Kidney (tissue), 14 donors: Measurements from ENCODE around the gene AVPR2. TPM values are rescaled to one million over a fixed set of nuclear protein-coding genes. Genes with fewer than 3 reads are reported as not detected.

ENCODE experiments used
- DNase-seq, 5 donors: peaks; one replicate each; pipeline ENCODE4 v3.0.0-alpha.2; 2013 to 2020
- FAIRE-seq: peaks from 2 replicates; lab custom pipeline; 2012; peaks lifted over from hg19 to GRCh38; lab: Jason Lieb, UNC
- H3K27ac ChIP-seq, 2 donors: one replicate each; pipeline ENCODE4 v1.7.0; 2013; ENCODE audit warnings: low read depth in 2 of 2, low read length in 2 of 2, inconsistent platforms in 1 of 2
- H3K27me3 ChIP-seq: one replicate; pipeline ENCODE4 v1.7.1; 2013; ENCODE audit warnings: low read length, inconsistent platforms; ENCODE audit not compliant: control insufficient read depth, insufficient read depth
- H3K36me3 ChIP-seq, 3 donors: one replicate each; pipeline versions ENCODE4 v1.7.0 to v1.7.1; 2013; ENCODE audit warnings: low read length in 3 of 3, control low read depth in 1 of 3, inconsistent platforms in 1 of 3; ENCODE audit not compliant: insufficient read depth in 3 of 3, control insufficient read depth in 2 of 3
- H3K4me1 ChIP-seq, 3 donors: one replicate each; pipeline versions ENCODE4 v1.7.0 to v1.7.1; 2013; ENCODE audit warnings: low read length in 3 of 3, inconsistent platforms in 1 of 3, low read depth in 1 of 3; ENCODE audit not compliant: control insufficient read depth in 2 of 3, insufficient read depth in 2 of 3
- H3K4me3 ChIP-seq, 3 donors: one replicate each; pipeline versions ENCODE4 v1.7.0 to v1.8.1; 2013; ENCODE audit warnings: low read length in 3 of 3, control low read depth in 1 of 3, inconsistent platforms in 1 of 3
- H3K9ac ChIP-seq, 3 donors: one replicate each; pipeline versions ENCODE4 v1.7.0 to v1.7.1; 2013; ENCODE audit warnings: low read length in 3 of 3, control low read depth in 1 of 3, inconsistent platforms in 1 of 3
- H3K9me3 ChIP-seq, 3 donors: one replicate each; pipeline versions ENCODE4 v1.7.0 to v1.7.1; 2013; ENCODE audit warnings: low read length in 3 of 3, control low read depth in 1 of 3, inconsistent platforms in 1 of 3; ENCODE audit not compliant: control insufficient read depth in 2 of 3, insufficient read depth in 1 of 3
- intact Hi-C: fragments of 100-400 bp; cut with DNase I; formaldehyde crosslinking; loops from one replicate; pipeline ENCODE4 v1.11.1; 2022
- polyA plus RNA-seq: library from polyadenylated mRNA; stranded (reverse); fragments of 350-450 nt; fragmentation: Illumina TruSeq; extraction: RNeasy Lipid Tissue Mini Kit (QIAGEN cat#74804); gene quantifications from one replicate; pipeline ENCODE4 v1.2.3, GENCODE V29; 2014; ENCODE audit warnings: low read depth, low replicate concordance; ENCODE audit not compliant: insufficient read depth
- total RNA-seq: library from RNA; stranded (reverse); fragmentation: NEBNext Ultra II Directional; extraction: Animal tissue kit (Norgen Biotek cat#: 25700); gene quantifications from one replicate; pipeline ENCODE4 v1.2.1, GENCODE V29; 2021
- TF ChIP-seq, protein P1 (sequence below): IDR thresholded peaks from 3 replicates; pipeline ENCODE4 v1.5.1; 2012; ENCODE audit warnings: mild to moderate bottlenecking, moderate library complexity, borderline replicate concordance; ENCODE audit not compliant: insufficient read depth; ENCODE audit errors: extremely low read depth
- donor health status: control.
- donor health status: control.
- donor health status: control.
- donor health status: control.
- donor health status: control.
- donor health status: DM: yes; HTN: yes; CAD: no.
- donor health status: Normal renal cell carcinoma (clear cell type).

The AVPR2 gene
- total and polyA plus RNA-seq, 2 donors from 2014 or later: 2.3 to 22.1 TPM

DNA sequence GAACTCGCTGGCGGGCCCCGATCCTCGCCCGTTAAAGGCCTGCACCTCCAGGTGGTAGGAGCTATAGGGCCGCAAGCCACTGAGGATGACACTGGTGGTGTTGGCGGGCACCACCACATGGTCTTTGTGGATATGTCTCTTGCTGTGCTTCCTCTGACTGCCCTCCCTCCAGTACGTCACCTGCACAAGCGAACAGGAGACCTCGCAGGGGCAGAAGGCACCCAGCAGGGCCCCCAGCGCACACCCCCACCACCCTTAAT is 39.2 kb upstream of the AVPR2 start:
- no peaks in the 10 kb centered on the region for H3K27me3 ChIP-seq
- no peaks in the 10 kb centered on the region for H3K9me3 ChIP-seq
- H3K4me1 ChIP-seq: no peaks in the 10 kb centered on the region
- H3K27ac ChIP-seq: no peak overlapping the region
- H3K36me3 ChIP-seq: no peaks in the 10 kb centered on the region
- TF ChIP-seq, protein P1, sequence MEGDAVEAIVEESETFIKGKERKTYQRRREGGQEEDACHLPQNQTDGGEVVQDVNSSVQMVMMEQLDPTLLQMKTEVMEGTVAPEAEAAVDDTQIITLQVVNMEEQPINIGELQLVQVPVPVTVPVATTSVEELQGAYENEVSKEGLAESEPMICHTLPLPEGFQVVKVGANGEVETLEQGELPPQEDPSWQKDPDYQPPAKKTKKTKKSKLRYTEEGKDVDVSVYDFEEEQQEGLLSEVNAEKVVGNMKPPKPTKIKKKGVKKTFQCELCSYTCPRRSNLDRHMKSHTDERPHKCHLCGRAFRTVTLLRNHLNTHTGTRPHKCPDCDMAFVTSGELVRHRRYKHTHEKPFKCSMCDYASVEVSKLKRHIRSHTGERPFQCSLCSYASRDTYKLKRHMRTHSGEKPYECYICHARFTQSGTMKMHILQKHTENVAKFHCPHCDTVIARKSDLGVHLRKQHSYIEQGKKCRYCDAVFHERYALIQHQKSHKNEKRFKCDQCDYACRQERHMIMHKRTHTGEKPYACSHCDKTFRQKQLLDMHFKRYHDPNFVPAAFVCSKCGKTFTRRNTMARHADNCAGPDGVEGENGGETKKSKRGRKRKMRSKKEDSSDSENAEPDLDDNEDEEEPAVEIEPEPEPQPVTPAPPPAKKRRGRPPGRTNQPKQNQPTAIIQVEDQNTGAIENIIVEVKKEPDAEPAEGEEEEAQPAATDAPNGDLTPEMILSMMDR: no peak
- no peak overlapping the region for H3K9ac ChIP-seq
- no peak for FAIRE-seq
- no peak overlapping the region for H3K4me3 ChIP-seq
- DNase-seq: no peak
- intact Hi-C loops: no loop called here

GRCh38 chrX:153865685-153866084 is 38.8 kb upstream of the AVPR2 start:
- intact Hi-C loops: no loop called here
- H3K27me3 ChIP-seq: no peaks in the 10 kb centered on the region
- no peak for DNase-seq

DNA sequence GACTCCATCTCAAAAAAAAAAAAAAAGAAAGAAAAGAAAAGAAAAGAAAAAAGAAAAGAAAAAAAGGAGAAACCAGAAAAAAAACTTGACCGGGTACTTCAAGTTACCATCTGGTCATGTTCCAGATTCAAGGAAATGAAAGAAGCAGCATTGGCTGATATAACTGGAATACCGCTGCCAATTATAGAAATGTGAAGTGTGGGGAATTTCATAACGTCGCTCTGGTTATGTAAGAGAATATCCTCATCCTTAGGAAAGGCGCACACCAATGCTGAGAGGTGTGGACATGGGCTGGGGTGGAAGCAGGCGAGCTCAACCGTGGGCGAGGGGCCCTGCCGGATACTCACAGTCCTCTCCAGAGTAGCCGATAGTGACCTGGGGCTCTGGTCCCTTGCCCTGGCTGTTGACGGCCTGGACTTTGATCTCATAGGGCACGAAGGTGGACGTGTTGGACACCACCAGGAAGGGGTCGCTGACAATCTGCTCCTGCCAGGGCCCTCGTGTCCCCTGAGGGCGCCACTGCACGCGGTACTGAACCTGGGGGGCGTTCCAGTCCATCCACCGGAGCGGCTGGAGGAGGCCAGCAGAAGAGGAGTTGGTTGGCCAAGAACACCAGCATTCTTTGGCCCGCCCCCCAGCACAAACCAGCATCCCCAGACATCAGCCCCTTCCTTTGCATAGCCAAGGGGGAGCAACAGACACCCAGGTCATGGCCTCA is 38.0 kb upstream of the AVPR2 start:
- no peaks in the 10 kb centered on the region for H3K9me3 ChIP-seq
- no peak overlapping the region for H3K9ac ChIP-seq
- H3K36me3 ChIP-seq: no peaks in the 10 kb centered on the region
- intact Hi-C loops: no loop called here
- no peaks in the 10 kb centered on the region for H3K27me3 ChIP-seq
- H3K4me1 ChIP-seq: no peaks in the 10 kb centered on the region
- peak in 1 of 5 donors; percentile 48 for DNase-seq
- no peak overlapping the region for H3K4me3 ChIP-seq
- TF ChIP-seq, protein P1: no peak
- H3K27ac ChIP-seq: no peak overlapping the region
- FAIRE-seq: no peak

More at GRCh38 chrX:153865685-153866084, 38.8 kb upstream of the AVPR2 start:
- Histone ChIP-seq H3K4me1 (no peaks in the 10 kb centered on the region), H3K9ac (no peak overlapping the region), H3K27ac (no peak overlapping the region), H3K9me3 (no peaks in the 10 kb centered on the region), H3K4me3 (no peak overlapping the region), H3K36me3 (no peaks in the 10 kb centered on the region)
- FAIRE-seq: no peak
- TF ChIP-seq, protein P1: no peak

- H3K9me3 ChIP-seq: no peaks in the 10 kb centered on the region
- no peak overlapping the region for H3K4me3 ChIP-seq
- H3K36me3 ChIP-seq: no peaks in the 10 kb centered on the region
- no peak overlapping the region for H3K27ac ChIP-seq
- intact Hi-C loops: no loop called here
- H3K27me3 ChIP-seq: no peaks in the 10 kb centered on the region
- DNase-seq (peak in 1 of 5 donors; percentile 57), FAIRE-seq (no peak)
- TF ChIP-seq, protein P1: no peak
- no peaks in the 10 kb centered on the region for H3K4me1 ChIP-seq
- no peak overlapping the region for H3K9ac ChIP-seq
Observed at GRCh38 chrX:153867139-153867538, 37.3 kb upstream of the AVPR2 start.
